ENCODE measurements around the gene TNS1.

TNS1 gene

DNA sequence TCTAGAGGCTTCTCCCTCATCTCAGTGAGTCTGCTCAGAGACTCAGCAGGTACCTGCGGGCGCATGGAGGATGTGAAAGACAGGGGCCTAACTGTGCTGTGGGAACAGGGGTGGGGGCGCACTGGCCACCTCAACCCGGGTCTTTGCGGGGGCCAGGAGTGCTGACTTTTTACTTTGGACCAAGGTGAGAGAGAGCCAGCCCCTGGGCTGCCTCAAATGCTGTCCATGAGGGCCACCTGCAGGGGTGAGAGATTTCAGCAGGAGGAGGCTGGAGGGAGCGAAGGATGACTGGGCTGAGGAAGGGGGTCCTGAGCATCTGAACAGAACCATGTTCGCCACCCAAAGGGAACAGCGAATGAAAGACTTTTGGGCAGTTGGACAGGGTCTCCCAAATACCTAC, 129.4 kb downstream of the TNS1 start:
- DNase-seq (ENCODE audit: low read depth, low spot score), result no peak

DNA sequence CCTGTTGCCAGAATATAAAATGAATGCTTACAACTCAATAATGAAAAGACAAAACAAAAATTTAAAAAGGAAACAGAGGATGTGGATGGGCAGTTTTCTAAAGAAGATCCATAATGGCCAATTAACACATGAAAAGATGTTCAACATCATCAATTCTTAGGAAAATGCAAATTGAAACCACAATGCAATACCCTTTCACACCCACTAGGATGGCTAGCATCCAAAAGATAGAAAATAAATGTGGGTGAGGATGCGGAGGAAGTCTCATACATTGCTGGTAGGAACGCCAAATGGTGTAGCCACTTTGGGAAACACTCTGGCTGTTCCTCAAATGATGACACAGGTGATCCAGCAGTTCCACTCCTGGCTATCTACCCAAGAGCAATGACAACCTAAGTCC, 130.5 kb downstream of the TNS1 start:
- DNase-seq (ENCODE audit: low read depth, low spot score), result no peak

DNA sequence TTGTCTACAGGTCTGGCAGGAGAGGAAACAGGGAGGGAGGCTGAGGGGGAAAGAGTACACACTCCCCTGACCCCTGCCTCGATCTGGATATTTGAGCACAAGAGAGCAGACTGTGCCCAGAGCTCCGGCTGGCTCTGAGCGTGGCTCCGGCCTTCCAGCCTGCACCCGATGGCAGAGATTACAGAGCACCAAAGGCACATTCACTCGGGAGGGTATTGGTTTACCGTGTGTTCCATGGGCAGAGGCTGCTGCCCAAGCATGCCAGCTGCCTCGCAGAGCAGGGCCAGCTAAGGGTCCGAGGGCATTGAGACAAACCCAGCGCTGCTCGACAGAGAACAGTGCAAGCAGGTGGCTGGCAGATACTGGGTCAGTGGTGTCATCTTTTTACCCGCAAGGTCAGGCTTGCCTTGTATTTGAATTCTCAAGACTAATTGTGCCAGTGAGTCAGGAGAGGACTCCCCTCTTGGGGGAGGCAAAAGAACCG, 132.2 kb downstream of the TNS1 start:
- no peak for DNase-seq (ENCODE audit: low read depth, low spot score)

DNA sequence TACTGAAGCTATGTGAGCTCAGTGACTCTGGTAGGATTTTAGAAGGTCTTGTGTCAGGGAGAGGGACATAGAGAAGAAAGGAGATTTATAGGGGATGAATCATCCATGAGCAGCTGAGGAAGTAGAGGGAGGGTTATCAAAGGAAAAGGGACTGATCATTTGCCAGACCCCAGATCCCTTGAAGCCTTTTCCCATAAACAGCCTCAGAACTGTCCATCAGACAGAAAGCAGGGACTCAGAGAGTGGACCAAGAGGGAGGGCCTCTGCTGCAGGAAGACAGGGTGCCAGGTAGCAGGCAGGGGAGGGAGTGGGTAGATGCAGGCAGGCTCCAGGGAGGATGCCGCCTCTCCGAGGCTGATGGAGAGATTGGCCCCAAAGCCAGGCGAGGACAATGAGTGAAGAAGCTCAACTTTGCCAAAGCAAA, 133.9 kb downstream of the TNS1 start:
- DNase-seq (ENCODE audit: low read depth, low spot score), result peak; percentile 55

DNA sequence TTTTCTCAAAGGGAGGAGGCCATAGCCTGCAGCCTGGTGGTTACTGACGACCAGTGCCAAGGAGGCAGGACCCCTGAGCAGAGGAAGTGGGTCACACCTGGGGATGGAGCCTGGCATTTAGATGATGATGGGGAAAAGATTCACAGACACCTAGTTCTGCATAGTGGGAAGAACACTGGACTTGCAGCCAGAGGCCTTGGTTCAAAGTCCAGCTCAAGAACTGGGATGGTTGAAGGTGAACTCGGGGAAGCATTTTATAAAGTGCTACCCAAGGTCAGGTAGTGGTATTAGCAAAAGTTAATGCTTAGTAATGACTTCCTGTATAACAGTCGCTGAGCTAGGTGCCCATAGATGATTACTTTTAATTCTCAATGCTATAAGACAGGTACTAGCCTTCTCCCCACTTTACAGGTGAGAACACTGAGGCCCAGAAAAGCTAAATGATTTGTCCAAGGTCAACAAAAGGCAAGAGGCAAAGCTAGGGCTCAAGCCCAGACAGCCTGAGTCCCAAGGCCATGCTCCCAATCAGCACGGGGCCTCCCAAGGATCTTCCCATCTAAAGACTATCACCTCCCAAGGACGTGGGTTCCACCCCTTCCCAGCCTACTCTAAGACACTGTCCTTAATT, 134.4 kb downstream of the TNS1 start:
- no peak for DNase-seq (ENCODE audit: low read depth, low spot score)

DNA sequence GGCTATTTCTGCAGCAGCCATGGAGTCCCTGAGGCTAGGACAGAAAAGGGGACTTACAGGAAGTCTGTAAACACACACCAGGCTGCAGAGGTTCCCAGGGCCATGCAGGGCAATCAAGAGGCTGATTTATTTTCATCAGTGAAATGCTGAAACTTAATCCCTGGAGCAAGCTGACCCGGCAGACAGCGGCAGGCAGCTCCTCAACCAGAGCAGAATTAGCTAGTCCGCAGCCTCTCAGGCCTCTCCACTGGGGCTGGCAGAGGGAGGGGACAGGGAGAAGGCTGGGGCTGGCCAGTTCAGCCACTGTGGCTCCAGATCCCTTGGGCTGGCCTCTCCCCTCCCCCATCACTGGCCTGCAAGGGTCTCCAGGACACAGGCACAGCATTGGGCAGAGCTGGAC, 136.3 kb downstream of the TNS1 start:
- no peak for DNase-seq (ENCODE audit: low read depth, low spot score)

DNA sequence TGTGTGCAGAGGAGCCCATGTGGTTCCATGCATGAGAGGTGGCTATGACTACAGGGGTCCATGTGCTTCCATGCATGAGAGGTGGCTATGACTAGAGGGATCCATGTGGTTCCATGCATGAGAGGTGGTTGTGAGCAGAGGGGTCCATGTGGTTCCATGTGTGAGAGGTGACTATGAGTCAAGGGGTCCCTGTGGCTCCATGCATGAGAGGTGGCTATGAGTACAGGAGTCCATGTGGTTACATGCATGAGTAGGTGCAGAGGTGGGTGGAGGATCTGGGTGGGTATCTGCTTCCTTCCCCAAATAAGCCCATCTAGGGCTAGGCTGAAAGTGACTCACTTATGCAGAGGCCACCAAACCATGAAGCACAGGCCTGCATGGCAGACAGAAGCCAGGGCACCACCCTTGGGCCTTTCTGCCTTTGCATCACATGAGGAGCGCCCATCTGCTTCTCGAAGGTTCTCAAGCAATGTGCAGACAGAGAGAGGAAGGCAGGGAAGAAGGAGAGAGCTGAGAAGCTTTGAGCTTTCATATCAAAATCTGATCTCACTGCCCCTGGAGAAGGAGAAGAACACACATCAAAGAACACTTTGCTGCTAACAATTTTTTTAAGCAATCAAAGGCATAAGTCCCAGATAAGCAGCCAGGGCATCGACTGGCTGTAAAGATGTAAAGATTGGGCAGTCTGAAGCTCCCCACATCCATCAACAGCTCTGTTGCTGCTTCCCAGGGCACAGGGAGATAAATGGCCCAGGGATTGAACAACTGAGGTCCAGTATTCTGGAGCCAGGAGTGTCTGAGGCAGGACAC, 137.6 kb downstream of the TNS1 start:
- no peak for DNase-seq (ENCODE audit: low read depth, low spot score)

DNA sequence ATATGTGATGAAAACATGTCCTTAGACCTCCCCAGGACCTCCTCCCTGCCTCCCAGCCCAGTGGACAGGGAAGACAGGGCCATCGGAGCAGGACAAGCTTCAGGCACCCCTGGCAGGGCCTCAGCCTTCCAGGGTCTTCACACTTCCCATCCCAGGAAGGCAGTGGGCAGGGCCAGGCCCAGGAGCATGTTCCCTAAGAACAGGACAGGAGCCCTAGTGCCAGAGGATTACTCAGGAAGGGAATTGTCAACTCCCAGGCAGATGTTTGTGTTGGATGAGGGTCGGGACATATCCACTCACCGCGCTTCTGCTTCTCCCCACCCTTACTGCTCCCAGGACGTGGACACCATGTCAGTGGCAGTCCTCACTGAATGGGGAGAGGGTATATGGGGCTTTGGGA, 138.9 kb downstream of the TNS1 start:
- no peak for DNase-seq (ENCODE audit: low read depth, low spot score)

DNA sequence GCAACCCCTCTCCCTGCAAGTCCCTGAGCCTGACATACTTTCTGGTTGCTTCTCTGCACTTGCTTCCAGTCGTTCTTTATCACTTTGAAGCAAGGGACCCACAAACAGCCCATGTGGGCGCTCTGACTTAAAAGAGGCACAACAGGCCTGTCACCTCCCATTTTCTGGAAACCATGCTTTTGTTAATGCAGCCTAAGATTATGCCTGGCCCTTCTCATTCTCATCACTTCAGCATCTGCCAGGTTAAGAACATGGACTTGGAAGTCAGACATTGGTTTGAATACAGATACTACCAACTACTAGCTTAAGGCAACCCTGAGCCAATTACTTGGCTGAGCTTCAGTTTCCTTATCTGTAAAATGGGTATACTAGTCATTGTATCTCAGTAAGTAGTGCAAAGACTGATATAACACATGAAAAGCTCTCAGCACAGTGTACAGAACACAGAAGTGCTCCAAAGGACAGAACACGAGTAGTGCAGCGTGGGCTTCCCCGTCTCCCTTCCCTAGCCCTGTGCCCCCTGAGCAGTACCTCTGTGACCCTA, 141.4 kb downstream of the TNS1 start:
- no peak for DNase-seq (ENCODE audit: low read depth, low spot score)

DNA sequence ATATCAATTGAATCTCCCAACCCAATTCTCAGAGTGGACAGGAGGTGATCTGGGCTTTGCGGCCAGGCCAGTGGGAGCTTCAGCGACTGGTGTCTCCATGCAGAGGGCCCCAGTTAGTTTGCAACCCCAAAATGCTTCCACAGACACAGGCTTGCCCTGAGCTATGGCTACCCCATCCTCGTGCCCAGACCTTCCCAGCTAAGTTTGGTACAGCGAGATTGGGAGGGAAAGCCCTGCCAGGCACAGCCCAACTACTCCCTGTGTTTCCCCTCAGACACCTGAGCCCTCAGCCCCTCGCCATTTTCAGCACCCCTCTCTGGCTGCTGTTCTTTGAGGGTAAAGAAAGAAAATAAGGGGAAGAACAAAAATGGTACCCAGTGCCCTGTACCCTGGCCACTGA, 142.9 kb downstream of the TNS1 start:
- DNase-seq (ENCODE audit: low read depth, low spot score), result no peak

DNA sequence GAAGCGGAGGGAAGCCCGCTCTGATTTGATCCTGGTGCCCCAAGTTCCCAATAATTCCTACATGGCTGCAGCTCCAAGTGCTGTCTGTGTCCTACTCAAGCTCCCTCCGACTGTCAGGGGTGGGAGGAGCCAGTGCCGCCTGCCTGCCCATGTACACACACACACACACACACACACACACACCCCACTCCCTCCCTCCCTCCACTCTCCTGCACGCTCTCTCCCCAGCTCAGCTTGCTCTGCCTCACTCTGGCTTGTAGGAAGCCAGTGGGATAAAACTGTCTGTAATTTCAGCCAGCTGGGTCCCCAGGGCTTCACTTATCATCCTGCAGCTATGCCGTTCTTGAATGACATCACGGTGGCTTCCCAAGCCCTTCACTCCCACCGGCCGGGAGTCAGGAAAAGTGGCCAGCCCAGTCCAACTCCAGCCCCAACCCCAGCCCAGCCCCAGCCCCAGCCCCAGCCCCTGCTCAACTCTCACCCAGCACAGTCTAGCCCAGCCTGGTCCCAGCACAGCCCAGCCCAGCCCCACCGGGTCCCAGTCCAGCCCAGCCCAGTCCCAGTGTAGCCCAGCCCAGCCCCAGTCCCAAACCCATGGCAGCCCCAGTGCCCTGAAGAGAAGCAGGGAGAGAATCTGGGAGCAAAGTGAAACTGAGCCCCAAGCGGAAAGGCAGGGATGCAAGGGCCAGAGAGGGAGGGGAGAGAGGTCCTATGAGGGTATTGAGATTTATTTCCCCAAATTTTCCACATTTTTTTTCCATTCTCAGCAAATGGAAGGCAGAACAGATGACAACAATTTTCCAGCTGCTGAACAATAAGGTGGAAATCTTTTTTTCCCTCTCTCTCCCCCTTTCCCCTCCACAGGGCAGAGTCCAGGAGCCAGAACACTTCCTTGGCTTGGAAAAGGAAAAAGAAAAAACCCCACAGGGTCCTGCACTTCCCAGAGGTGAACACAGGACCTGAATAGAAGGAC, 144.0 kb downstream of the TNS1 start:
- DNase-seq (ENCODE audit: low read depth, low spot score), result peak; percentile 86

DNA sequence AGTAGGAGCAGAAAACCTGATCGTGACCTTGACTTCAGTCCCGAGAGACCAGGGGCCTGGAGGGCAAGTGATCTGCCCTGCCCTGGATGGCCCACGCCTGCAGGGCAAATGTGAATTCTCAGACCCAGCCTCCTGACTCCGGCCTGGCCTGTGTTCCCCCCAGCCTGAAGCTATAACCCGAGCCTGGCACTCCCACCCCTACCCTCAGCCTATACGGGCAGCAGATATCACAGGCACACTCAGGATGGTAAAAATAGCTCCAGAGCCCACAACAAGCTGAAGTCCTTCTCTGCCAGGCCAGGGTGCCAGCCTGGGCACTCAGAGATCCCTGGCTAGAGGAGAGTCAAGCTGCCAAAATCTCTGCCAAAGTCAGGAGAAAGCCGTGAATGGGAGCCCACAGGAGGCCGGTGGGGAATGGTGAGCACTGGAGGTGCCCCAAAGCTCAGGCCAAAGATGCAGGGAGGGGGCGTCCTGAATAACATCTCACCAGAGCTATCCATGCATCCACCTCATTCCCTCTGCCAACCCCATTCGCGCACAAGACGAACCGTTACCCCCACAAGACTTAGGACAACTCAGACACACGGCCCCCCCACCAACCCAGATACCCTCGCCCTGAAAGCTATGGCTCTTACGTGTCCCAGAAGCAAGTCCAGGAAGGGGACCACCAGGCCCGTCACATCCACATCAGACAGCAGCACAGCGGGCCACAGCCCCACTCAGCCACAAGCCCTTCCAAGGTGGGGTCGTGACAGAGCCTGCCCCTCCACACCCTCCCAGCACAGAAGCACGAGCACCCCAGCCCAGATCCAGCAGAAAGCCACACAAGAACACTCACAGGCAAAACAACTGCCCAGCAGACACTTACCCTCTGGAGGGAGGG, 144.9 kb downstream of the TNS1 start:
- no peak for DNase-seq (ENCODE audit: low read depth, low spot score)

DNA sequence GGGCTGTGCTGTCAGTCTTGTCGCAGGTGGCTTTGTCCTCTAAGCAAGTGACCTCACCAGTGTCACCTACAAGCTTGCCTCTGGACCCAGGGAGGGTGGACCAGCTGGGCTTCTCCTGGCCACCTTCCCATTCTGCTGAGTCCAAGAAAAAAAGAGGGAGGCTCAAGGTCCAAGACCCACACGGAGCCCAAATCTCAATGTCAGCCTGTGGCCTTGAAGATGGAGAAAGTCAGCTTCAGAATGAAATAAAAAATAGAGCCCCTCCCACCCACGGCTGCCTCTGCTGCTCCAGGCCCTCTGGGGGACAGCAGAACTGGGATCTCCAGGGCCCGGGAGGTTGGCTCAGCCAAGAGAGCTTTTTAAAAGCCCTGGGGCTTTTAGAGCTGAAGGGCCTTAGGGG, 145.9 kb downstream of the TNS1 start:
- DNase-seq (ENCODE audit: low read depth, low spot score), result no peak

DNA sequence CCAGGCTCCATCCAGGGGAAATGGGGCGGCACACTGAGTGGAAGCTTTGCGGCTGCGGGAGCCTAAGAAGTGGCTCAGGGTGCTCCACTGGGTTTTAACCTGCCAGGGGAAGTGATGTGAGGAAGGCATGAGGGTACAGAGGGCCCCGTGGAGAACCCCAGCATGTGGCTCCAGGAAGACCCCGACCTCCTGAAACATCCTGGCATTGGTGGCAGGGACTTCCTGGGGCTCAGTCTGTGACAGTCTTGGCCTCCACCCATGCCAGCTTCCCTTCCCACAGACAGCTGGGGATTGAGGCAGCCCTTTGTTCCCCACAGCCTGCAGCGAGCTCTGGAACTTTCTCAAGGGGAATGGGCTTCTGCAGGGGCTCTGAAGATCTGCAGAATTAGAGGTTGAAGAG, 146.6 kb downstream of the TNS1 start:
- no peak for DNase-seq (ENCODE audit: low read depth, low spot score)

DNA sequence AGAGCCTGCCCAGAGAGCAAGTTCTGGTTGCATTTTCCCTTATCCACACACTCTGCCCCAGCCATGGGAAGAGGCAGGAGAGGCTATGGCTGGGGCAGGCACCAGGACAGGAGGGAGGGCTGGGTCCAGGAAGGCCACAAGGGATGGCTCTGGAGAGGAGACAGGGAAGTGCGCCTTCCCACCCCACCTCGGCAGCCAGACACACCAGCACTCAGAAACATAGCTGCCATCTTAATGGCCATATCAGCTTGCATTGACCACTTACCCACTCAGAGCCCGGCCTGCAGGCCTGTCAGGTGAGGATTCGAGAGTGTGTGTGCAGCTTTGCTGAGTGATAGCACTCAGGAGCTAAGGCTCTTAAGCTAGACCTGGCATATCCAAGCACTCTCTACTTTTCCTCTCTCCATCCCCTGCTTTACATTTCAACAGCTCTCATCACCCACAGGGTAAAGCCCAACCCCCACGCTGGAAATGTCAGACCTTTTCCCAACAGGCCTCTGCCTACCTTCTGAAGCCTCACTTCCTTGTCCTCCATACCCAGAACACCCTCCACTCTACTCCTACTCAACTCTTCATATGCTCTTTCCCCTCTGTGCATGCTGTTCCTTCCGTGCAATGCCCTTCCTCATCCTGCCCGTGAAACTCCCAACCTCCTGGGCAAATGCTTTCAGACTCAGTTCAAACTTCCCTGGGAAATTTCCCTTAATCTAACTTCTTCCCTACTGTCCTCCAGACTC, 147.9 kb downstream of the TNS1 start:
- DNase-seq (ENCODE audit: low read depth, low spot score), result no peak

DNA sequence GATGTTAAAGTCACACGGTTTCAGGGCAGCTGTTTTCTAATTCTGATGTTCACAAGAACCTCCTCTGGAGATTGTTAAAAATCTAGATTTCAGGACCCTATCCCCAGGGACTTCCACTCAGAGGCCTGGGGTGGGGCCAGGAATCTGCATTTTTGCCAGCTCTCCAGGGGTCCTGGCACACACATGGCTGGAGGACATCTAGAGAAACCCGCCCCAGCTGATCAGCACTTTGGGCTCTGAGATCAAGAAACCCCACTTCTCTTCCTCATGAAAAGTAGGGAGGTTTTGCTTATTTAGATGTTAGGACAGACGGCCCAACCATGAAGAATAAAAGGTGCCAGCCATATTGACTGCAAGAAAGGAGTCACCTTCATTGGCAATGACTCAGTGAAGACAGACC, 148.8 kb downstream of the TNS1 start:
- DNase-seq (ENCODE audit: low read depth, low spot score), result no peak

DNA sequence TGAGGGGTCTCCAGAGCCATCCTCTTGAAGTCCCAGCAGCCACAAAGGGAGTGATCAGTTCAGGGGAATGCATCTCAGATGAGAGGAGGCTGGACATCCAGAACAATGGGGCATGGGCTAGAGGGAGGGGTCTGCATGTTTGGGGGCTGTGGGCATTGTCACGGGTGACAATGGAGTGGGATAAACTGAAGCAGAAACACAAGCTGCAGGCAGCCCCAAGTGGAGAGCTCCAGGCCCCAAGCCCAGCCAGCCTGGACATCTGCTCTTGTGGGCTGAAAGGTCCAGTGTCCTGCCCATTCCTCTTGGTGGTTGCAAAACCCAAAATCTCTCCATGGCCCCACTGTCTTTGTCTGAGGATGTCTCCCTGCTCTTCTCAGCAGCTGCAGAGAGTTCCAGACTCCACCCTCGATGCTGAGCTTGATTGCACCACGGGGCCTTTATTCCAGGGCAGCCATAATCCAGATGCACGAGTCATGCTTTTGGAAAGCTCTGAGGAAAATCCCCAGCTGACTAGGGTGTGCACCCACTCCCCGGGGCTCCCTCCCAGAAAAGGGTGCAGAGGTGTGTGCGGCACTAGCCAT, 149.4 kb downstream of the TNS1 start:
- DNase-seq (ENCODE audit: low read depth, low spot score), result peak; percentile 18

DNA sequence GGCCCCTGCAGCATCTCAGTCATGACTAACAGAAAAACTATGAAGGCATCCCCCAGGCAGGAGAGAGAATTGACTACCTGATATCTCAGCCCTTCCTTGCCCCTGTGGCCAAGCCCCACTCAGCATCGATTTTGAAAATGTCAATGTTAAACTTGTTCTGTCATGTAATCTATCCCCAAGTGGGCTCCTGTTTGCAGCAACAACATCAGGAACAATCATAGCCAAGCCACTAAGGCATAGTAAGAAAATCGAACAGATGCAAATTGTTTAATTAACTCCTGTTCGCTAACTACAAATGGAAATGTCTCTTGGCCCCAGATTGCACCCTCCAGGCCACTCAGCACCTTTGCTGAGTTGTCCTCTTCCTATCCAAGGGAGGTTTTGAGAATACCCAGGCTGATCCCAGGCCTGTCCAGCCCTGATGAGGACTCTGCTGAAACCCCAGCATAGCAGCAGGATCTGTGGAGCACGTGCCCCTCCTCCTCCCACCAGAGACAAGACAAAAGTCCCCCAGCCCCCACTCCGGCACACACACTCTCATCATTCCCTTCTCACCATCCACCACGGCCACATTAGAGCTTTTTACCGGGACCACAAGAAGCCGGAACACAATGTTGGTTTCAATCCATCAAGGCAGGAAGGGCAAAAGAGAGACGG, 150.1 kb downstream of the TNS1 start:
- no peak for DNase-seq (ENCODE audit: low read depth, low spot score)
